LNCAP (cell line): ENCODE results near the gene TMEM35B.

Experiments used
- TF ChIP-seq, protein P1 (sequence below): fragments of 450-650 bp; IDR thresholded peaks from 2 replicates; pipeline ENCODE4 v1.5.1; 2017; ENCODE audit warnings: mild to moderate bottlenecking

TMEM35B gene

DNA sequence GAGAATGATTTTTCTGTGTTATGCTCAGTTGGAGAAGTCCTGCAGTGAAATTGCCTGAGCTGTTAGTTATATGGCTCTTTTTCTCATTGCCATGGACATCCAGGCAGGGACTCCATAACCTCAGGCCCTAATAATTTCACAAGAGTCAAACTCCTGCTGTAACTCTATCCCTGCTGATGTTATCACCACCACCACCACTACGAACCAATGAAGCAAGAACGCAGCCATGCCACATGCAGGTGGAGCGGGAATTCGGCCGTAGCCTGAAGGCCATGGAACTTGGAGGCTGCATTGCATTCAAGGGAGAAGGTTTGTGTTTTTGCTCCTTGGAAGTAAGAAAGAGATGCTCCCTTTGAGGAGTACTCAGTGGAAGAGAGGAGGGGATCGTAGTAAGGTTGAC lies 38.9 kb downstream of the TMEM35B start:
- TF ChIP-seq, protein P1, sequence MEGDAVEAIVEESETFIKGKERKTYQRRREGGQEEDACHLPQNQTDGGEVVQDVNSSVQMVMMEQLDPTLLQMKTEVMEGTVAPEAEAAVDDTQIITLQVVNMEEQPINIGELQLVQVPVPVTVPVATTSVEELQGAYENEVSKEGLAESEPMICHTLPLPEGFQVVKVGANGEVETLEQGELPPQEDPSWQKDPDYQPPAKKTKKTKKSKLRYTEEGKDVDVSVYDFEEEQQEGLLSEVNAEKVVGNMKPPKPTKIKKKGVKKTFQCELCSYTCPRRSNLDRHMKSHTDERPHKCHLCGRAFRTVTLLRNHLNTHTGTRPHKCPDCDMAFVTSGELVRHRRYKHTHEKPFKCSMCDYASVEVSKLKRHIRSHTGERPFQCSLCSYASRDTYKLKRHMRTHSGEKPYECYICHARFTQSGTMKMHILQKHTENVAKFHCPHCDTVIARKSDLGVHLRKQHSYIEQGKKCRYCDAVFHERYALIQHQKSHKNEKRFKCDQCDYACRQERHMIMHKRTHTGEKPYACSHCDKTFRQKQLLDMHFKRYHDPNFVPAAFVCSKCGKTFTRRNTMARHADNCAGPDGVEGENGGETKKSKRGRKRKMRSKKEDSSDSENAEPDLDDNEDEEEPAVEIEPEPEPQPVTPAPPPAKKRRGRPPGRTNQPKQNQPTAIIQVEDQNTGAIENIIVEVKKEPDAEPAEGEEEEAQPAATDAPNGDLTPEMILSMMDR = no peak
